IPS DF 4.7 (cell line): ENCODE results near the gene TASOR2.

Source experiments
- DNase-seq: peaks from one replicate; pipeline ENCODE4 v3.0.0-alpha.2; 2013; ENCODE audit warnings: low spot score; ENCODE audit errors: extremely low read depth

The TASOR2 gene, protein sequence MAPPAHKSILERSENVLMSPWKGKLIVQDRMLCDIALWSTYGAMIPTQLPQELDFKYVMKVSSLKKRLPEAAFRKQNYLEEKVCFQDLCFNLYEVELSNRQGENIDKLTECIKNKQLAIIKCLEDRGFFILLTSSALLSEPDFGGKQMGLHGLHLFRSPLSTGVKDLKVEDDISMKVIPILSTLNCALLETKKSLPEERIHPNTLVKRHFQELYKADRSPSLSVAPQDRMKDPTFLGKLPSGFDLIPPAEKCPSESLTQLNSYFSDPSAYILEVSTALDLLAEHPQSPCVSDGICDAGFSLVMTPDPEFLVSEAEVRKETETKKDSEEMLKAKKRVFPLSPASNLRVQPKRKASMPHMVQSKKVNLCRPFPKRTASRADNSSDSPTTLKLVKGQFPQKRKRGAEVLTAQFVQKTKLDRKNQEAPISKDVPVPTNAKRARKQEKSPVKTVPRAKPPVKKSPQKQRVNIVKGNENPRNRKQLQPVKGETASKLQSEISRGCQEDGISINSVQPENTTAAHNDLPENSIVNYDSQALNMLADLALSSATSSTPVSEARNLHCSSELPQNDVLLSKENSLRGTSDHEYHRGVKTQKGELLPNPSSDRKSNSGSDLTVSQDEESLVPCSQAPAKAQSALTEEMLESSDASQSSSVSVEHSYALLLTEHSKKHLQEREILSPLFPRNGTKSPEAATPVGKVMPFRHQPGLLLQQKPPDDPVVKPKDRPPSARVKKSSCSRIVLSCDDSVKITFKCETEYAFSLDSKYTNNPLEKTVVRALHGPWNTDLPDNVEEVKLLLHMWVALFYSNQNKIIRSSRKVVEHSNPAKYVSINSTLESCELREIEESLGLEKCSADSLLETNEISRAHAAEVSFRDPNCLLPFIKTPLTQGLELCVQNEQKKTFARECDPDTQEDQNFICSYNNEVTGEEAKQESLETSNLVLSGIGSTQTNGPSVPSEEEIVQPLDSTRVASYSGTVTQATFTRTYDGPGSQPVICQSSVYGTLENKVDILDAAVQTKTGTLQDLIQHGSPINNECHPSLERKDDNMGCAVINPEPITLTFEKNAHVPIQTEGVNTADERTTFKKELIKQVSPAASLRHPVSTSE (N-terminal part only)

GRCh38 chr10:5684318-5684970 lies at the start of gene TASOR2:
TASOR2 (plus strand) TSS chr10:5684838; CDS start chr10:5720643, 35,805 bp downstream.
- peak; percentile 94 for DNase-seq

- no peak for DNase-seq
Observed at GRCh38 chr10:5634918-5635317, 49.7 kb upstream of the TASOR2 start.

DNA sequence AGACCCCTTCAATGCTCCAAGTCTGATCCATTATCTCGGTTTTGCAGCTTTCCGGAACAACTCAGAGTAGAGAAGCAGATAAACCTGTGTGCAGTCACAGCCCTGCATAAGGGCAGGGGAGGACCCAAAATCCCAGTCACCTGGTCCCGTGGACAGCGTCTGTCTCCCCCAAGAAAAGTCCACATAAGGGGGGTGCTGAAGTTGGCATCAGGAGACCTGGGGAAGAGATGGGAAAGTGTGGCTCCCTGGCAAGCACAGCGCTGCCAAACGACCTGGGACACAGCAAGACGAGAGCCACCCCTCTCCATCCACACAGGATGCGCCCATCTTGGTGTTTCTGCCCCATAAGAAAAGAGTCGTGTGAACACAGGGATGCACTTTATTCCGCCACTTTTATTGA lies 46.1 kb upstream of the TASOR2 start:
- no peak for DNase-seq

DNA sequence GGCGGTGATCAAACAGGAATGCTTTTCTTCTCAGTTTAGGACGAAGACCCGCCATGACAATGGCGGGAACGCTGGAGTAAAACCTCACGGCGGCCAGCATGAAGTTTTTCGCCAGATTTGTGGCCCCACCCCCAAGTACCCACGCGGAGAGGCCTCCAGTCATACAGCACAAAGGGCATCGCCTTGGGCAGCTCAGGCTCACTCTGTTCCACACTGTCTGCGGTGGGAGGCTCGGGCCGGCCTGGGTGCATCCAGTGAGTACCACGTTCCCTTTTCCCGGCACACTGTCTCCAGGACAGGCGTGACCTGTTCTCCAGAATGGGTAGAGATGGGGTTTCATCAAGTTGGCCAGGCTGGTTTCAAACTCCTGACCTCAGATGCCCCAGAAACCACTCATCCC lies 45.6 kb upstream of the TASOR2 start:
- DNase-seq = no peak

- no peak for DNase-seq
Observed at GRCh38 chr10:5640036-5640435, 44.6 kb upstream of the TASOR2 start.

- DNase-seq = no peak
Observed at GRCh38 chr10:5640501-5640900, 44.1 kb upstream of the TASOR2 start.

DNA sequence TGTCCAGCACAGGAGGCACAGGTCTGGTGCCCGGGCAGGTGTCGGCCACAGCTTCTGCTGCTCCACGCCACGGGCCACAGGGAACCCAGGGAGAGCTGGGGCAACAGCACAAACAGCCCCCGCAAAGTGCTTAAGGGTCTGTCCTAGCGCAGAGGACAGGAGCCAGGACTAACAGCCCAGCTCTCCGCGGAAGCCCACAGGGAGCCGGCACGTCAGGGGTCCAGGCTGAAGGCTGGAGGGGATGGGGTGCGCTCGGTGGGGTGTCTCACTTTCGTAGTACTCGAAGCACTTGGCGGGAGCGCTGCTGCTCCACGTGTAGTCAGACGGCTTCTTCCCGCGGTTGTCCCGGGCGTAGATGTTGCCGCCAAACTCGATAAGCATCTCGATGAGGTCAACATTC lies 43.1 kb upstream of the TASOR2 start:
- DNase-seq = no peak

DNA sequence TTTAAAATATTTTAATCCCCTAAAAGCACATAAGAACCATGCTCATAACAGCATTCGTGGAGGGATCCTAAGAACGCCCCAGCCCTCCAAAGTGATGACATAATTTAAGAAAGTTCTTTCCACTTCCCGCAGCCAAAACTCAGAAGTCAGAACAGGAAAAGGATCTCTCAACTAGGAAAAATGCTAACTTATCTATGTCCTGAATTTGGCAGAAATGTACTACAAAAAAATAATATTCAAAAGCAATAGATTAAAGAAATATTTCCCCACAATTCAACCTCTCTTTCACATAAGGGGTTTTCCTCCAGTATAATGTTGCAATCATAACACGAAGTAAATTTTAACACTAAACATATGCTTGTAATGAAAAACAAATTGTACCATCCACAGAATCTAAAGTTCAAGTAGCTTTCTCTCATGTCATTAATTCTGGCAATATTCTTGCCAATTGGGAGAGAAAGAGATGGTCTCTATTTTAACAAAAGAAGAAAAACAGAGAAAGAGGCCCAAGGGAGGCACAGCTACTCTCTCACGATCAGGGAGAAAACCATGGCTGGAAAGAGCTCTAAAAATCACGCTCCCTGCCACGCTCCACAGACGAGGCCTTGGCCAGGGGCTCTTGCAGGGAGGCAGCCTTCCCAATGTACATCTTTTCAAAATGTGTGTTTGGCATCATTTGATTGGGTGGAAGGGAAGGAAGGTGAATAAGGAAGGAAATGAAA lies 41.1 kb upstream of the TASOR2 start:
- no peak for DNase-seq

- no peak for DNase-seq
Observed at GRCh38 chr10:5644930-5645329, 39.7 kb upstream of the TASOR2 start.

GRCh38 chr10:5645375-5645774 lies 39.3 kb upstream of the TASOR2 start:
- no peak for DNase-seq

GRCh38 chr10:5645944-5646617 lies 38.6 kb upstream of the TASOR2 start:
- no peak for DNase-seq

GRCh38 chr10:5647507-5648240 lies 37.0 kb upstream of the TASOR2 start:
- no peak for DNase-seq

GRCh38 chr10:5648494-5649457 lies 35.9 kb upstream of the TASOR2 start:
- no peak for DNase-seq

GRCh38 chr10:5649746-5650145 lies 34.9 kb upstream of the TASOR2 start:
- DNase-seq = no peak

DNA sequence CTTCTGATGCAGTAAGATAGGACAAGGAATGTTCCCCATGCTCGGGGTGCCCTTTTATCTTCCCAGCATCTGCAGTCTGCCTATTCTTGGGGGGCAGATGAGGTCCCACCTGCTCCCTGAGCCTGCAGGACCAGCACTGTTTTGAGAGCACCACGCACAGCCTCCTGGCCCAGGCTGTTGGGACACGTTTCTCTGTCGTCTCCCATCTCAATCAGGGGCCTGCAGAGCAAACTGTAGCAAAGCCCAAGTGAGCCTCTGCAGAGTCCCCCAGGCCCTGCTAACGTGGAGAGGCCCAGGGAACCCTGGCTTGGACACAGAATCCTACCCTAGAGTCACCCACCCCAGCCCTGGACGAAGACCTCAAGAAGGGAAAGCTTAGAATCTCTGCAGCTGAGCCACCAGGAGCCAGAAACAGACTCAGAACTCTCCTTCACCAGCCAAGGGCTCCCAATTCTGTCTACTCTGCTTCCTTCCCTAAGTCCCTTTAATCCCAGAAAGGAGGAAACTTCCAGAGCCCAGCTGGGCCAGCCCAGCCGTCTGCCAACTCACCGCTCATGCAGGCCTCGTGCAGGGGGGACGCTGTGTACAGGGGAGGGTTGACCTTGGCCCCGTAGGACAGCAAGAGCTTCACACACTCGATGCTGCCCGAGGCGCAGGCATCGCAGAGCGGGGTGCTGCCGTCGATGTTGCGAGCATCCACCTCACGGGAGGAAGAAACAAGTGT lies 33.8 kb upstream of the TASOR2 start:
- DNase-seq = no peak

DNA sequence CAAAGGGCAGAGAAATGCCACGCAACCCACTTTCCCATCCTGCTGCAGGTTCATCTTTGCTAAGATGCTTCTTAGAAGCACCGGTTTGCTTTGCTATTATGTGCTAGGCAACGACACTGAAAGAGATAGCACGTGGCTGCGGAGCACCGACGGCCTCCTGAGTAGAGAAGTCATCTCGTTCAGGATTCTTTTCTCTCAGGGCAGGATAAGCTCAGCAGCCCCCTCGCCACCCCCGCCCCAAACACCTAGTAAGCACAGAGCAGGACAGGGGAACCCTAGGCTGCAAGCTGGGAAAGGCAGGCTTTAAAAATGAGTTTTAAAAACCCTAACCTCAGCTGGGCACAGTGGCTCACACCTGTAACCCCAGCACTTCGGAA lies 33.3 kb upstream of the TASOR2 start:
- no peak for DNase-seq

GRCh38 chr10:5652746-5653145 lies 31.9 kb upstream of the TASOR2 start:
- no peak for DNase-seq
